HS-5 (cell line): ENCODE results near the gene COPB2.

Source experiments
- DNase-seq: peaks from one replicate; pipeline ENCODE4 v3.0.0-alpha.2; 2012; ENCODE audit warnings: low read depth

COPB2 gene

GRCh38 chr3:139327861-139328260 is 61.6 kb downstream of the COPB2 start:
- no peak for DNase-seq

GRCh38 chr3:139327231-139327630 is 62.2 kb downstream of the COPB2 start:
- DNase-seq = no peak

GRCh38 chr3:139326707-139327106 is 62.7 kb downstream of the COPB2 start:
- no peak for DNase-seq

- DNase-seq = no peak
Measured at GRCh38 chr3:139326131-139326530, 63.3 kb downstream of the COPB2 start.

- no peak for DNase-seq
Measured at GRCh38 chr3:139325551-139325950, 63.9 kb downstream of the COPB2 start.

DNA sequence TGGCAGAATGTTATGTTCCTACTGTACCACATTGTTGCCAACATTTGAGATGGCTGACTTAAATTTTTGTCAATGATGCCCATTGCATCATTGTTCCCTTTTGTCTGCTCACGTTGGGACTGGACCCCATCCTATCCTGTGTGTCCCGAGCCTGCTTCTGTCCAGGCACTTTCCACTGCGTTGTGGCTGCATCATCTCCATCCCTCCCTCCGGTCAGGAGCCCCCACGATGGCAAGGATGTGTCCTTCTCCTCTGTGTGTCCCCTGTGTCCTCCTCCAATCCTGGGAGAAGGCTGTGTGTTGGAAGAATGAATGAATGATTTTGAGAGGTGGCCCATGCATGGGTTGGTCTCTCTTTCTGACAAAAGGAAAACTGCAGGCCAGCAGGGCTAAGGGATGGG is 65.0 kb downstream of the COPB2 start:
- no peak for DNase-seq

DNA sequence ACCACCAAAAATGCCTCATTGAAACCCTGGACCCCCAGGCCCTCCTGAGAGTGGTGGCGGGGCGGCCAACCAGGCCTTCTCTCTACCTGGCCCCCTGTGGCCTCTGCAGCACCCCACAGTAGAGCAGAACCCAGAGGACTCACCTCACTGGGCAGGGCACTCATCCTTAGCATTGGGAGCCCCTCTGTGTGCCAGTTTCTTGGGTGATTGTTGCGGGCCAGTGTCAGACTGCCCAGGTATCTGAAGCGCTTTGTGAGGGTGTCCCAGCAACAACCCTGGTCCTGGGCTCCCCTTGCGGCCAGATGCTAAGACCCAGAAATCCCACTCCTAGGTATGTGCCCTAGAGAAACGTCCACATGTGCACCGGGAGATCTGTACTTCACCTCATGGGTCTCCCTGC is 66.3 kb downstream of the COPB2 start:
- DNase-seq = no peak

DNA sequence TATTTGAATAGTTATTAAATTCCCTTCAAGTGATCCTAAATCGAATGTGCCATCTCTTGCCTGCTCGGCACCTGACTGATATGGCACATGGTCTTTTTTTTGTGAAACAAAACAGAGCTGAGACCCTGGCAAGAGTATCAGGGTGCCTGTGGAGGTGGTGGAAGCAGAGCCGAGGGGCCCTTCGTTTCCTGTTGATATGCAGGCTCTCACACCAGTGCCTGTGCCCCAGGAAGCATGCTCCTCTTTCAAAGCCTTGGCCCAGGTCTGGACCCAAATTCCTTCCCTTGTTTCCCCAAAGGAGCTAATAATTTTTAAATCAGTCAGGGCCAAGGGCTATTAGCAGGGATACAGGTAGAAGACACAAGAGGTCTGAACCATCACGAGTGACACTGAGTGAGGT is 67.1 kb downstream of the COPB2 start:
- no peak for DNase-seq

DNA sequence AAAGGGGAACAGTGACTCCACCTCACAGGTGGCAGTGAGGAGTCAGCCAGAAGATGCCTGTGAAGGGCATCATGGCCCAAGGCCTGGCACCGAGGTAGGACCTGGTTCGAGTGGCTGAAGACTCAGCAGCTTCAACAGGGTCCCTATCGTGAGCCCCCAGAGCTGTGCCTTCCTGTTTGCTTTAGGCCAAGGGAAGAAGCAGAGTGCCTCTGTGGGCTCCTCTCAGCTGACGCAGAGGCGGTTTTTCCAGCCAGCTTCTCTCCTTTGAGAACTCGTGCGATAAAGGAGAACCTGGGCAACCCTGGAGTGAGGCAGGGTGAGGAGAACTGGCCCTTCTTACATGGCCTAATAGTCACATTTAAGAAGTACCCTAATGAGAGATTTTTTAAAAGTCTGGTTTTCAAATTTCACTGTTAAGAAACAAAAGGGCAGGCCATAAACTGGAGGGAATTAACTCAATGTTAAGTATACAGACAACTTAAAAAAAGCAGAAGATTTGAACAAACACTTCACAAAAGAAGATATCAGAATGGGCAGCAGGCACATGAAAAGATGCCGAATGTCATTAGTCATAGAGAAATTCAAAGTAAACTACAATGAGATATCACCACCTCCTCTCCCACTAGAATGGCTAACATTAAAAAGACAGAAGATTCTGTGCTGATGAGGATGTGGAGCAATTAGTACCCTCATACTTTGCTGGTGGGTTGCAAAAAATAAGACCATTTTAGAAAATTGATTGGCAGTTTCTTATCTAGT is 68.7 kb downstream of the COPB2 start:
- DNase-seq = no peak

DNA sequence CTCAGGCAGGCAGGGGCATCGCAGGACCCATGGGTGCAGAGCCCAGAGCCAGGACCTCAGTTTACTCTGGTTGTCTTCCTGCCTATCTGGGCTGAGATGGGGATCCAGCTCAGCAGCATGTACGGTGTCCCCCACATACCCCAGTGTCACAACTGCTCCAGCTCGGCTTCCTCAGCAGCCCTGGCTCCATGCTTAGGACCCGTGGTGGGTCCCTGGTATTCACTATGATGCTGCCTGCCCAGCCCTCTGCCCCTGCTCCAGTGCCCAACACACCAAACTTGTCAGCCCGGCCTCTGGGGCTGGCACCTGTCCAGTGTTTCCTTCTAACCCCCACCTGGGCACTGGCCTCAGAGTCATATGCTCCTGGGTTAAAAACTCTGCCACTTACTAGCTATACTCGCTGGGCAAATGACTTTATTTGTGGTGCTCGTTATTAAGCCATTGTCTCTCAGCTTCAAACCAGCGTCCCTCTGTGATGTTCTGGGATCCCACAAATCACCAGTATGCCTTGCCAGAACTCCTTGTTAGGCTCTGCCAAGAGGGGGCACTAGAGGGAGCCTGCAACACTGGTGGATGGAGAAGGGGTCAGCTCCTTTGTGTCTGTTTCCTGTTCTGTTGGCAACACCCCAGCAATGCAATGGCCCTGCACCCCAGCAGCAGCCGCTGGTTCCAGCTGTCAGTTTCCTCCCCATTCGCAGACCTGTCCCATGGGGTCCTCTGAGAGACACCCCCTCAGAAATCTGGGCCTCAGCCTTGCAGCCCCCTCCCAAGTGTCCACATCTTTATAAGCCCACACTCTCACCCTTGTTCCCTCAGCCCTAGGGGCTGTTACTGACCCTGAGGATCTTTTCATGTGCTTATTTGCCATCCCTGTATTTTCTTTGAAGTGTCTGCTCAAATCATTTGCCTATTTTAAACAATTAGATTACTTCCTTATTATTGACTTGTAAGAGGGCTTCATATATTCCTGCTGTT is 69.7 kb downstream of the COPB2 start:
- DNase-seq = no peak

DNA sequence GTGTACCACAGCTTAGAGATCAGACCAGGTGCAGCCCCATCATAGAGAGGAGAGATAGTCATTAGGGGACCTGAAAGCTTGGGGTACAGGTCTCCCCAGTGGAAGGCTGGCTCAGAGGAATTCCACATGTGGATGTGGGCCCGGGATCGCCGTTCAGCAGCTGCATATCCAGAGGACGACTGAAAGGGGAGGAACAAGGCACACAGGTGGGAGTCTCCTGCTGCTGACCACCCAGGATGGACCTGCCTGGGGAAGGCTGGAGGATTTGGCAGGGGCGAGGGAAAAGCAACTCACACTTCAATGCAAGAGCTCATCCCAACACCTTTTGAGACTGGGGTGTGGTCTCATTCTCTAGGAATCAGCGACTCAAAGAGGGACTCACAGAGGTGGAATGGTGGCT is 70.6 kb downstream of the COPB2 start:
- no peak for DNase-seq

DNA sequence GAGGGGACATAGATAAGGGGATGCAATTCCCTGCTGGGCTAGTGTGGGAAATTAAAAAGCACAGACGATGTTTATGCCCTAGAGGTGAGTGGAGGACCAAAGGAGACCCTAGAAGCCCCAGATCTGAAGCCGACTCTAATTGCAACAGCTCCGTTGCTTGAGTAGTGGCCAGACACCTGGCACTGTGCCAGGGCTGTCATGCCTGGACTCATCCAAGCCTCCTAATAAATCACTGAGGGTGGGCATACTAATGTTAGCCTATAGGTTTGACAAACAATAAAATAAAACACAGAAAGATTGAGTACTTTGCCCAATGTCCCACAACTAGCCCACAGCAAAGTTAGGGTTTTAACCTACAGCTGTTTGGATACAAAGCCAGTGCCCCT is 71.0 kb downstream of the COPB2 start:
- DNase-seq = no peak

GRCh38 chr3:139317660-139318430 is 71.6 kb downstream of the COPB2 start:
- DNase-seq = no peak

- no peak for DNase-seq
Measured at GRCh38 chr3:139317215-139317614, 72.2 kb downstream of the COPB2 start.

- DNase-seq = no peak
Measured at GRCh38 chr3:139313921-139314320, 75.5 kb downstream of the COPB2 start.

- DNase-seq = no peak
Measured at GRCh38 chr3:139312959-139313358, 76.5 kb downstream of the COPB2 start.

DNA sequence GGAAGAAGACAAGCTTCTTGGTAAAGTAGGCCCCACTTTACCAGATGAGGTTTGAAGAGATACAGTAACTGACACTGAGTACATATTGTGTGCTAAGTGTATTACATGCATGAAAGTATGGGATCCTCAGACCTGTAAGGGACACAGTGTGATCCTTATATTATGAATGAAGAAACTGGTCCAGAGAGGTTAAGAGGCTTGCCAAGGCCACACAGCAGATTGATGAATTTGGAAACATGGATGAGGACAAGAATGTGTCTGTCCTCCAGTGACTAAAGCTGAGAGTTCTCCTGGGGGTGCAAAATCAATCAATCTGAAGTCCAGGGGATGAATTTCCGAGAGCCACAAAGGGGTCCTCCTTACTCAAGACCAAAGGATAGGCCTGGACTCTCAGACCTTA is 77.0 kb downstream of the COPB2 start:
- DNase-seq = no peak

GRCh38 chr3:139311557-139311956 is 77.9 kb downstream of the COPB2 start:
- no peak for DNase-seq

DNA sequence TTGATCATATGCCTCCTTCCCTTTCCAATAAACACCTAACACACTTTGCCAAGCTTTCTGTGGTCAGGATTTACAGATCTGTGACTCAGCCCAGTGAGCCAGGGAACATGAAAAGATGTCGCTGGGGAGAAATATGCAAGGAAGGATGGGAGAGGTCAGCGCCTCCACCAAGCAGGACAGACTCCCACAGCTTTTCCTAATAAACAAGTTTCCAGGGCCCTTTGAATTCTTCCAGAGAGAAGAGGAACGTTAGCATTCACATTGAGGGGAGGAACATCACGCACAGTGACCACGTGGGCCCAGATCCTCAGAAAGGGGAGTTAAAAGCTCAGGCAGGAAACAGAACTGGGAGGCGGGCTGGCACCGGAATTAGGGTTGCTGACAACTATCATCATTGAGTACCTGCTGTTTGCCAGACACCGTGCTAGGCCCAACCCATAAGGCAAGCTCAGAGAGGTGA is 78.9 kb downstream of the COPB2 start:
- DNase-seq = peak; percentile 82

GRCh38 chr3:139309880-139310279 is 79.6 kb downstream of the COPB2 start:
- no peak for DNase-seq

DNA sequence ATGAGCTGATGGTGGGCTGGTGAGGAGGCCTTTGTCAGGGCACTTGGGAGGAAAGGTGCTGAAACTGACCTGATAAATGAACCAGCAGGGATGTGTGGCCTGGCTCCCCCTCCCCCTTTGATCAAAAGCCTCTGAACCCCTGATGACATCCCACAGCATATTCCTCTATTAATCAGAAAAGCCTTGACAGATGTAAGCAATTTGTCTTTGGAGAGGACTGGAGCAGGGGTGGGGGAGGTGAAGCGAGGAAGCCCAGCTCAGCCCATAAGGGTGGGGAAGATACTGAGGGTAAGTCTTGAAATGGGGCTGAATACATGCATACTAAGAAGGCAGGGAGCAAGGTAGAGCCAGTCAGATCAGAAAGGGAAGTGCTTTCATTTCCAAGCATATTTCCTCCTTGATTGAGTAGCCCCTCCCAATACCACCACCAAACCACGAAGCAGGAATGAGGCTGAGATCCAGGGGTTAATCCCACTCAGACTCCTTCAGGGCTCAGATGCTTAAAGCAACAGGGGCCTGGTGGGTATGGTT is 80.3 kb downstream of the COPB2 start:
- DNase-seq = no peak

GRCh38 chr3:139308560-139308959 is 80.9 kb downstream of the COPB2 start:
- DNase-seq = no peak
